Natural killer cell treated with Interleukin-12 subunit alpha and Interleukin-12 subunit beta and Interleukin-15 and Interleukin-18, amount 100 ng/mL, for 72 hours (primary cell): Measurements from ENCODE around the gene CERS5. TPM values are rescaled to one million over a fixed set of nuclear protein-coding genes. Genes with fewer than 3 reads are reported as not detected.

Source experiments
- ATAC-seq, 2 donors: fragments of 150-1000 bp; cut with Tn5 transposase in 1 of 2; sonication (Bioruptor Pico), chemical (Tn5 transposase) in 1 of 2; 2 replicates each; pipeline ENCODE4 v1.10.0; 2021
- DNase-seq: peaks from one replicate; pipeline ENCODE4 v3.0.0; 2022; ENCODE audit warnings: low spot score
- H3K27ac Mint-ChIP-seq, 2 donors: 1 replicate in 1 of 2; 2 replicates in 1 of 2; pipeline ENCODE4 v1.8.0; 2022; ENCODE audit warnings: mixed read lengths in 2 of 2, mild to moderate bottlenecking in 1 of 2, moderate library complexity in 1 of 2
- H3K27me3 Mint-ChIP-seq, 2 donors: 1 replicate in 1 of 2; 2 replicates in 1 of 2; pipeline ENCODE4 v1.8.0; 2022; ENCODE audit warnings: mixed read lengths in 2 of 2
- H3K36me3 Mint-ChIP-seq: one replicate; pipeline ENCODE4 v1.8.0; 2022; ENCODE audit warnings: mixed read lengths
- H3K4me1 Mint-ChIP-seq, 2 donors: 1 replicate in 1 of 2; 2 replicates in 1 of 2; pipeline ENCODE4 v1.8.0; 2022; ENCODE audit warnings: low read depth in 2 of 2, mixed read lengths in 2 of 2, mild to moderate bottlenecking in 1 of 2
- H3K4me3 Mint-ChIP-seq: one replicate; pipeline ENCODE4 v1.8.0; 2022; ENCODE audit warnings: mixed read lengths
- H3K9me3 Mint-ChIP-seq: 2 replicates; pipeline ENCODE4 v1.8.0; 2022; ENCODE audit warnings: mixed read lengths
- total RNA-seq, 2 donors: library from RNA; stranded (reverse); gene quantifications; one replicate each; pipeline ENCODE4 v1.2.3, GENCODE V29; 2022

Gene CERS5
- total RNA-seq: 100 to 1,000 TPM in 1 of 2 donors, 10 to 100 TPM in 1; 72.1 to 115 TPM

GRCh38 chr12:50167049-50167828 lies at the start of gene CERS5:
Gene CERS5 (minus strand): TSS chr12:50167369. CDS start chr12:50167297, 72 bp downstream.
- Mint-ChIP-seq H3K36me3 (no peaks in the 10 kb centered on the region), H3K9me3 (no peaks in the 10 kb centered on the region), H3K27ac (peak within 1 kb of the TSS; percentile 86 to 92), H3K27me3 (no peaks in the 10 kb centered on the region), H3K4me3 (peak within 1 kb of the TSS; percentile 96), H3K4me1 (peaks cover 20 to 25% of the 10 kb centered on the region in 2 donors)
- DNase-seq (peak; percentile 99), ATAC-seq (peak; percentile 99)

- ATAC-seq (peak in 1 of 2 donors; percentile 71), DNase-seq (no peak)
- H3K9me3 Mint-ChIP-seq: no peaks in the 10 kb centered on the region
- peaks cover 25 to 36% of the 10 kb centered on the region in 2 donors for H3K4me1 Mint-ChIP-seq
- no peaks in the 10 kb centered on the region for H3K27me3 Mint-ChIP-seq
- H3K4me3 Mint-ChIP-seq: peak overlapping the region; percentile 58
- peaks cover 6% of the 10 kb centered on the region for H3K36me3 Mint-ChIP-seq
- peak overlapping the region in 1 of 2 donors; percentile 78 for H3K27ac Mint-ChIP-seq
Observed at GRCh38 chr12:50215033-50215432, 47.9 kb upstream of the CERS5 start.

GRCh38 chr12:50214018-50214417 lies 46.8 kb upstream of the CERS5 start:
- Mint-ChIP-seq H3K4me3 (no peak overlapping the region), H3K36me3 (peaks cover 6% of the 10 kb centered on the region), H3K9me3 (no peaks in the 10 kb centered on the region), H3K27me3 (no peaks in the 10 kb centered on the region), H3K4me1 (peaks cover 20 to 36% of the 10 kb centered on the region in 2 donors), H3K27ac (peak overlapping the region; percentile 56 to 78)
- DNase-seq (no peak), ATAC-seq (no peak)

DNA sequence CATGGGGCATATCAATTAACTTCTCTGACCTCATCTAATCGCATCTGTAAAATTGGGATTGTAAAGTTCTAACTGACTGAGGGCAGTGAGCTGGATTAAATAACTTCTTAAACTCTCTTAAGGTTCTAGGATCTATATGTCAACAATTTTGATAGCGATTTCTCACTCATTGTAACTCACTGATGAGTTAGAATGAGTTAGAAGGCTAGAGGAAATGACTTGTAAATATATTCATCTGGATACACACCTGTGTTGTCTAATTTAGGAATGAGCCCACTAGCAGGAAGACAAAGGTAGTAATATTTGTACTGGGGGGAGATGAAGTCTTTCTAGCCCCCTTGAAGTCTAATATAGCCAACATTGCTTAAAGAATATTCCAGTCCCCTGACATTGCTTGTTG lies 46.3 kb upstream of the CERS5 start:
- peak in 1 of 2 donors; percentile 36 for ATAC-seq
- Mint-ChIP-seq H3K27me3 (no peaks in the 10 kb centered on the region), H3K9me3 (no peaks in the 10 kb centered on the region), H3K27ac (peak overlapping the region; percentile 56 to 78), H3K4me1 (peaks cover 20 to 36% of the 10 kb centered on the region in 2 donors), H3K4me3 (no peak overlapping the region), H3K36me3 (peaks cover 6% of the 10 kb centered on the region)
- no peak for DNase-seq

GRCh38 chr12:50212071-50212467 lies 44.9 kb upstream of the CERS5 start:
- no peaks in the 10 kb centered on the region for H3K9me3 Mint-ChIP-seq
- H3K4me1 Mint-ChIP-seq: peaks cover 20 to 31% of the 10 kb centered on the region in 2 donors
- H3K4me3 Mint-ChIP-seq: peak overlapping the region; percentile 26
- peak overlapping the region; percentile 78 to 97 for H3K27ac Mint-ChIP-seq
- no peak for DNase-seq
- peaks cover 6% of the 10 kb centered on the region for H3K36me3 Mint-ChIP-seq
- no peaks in the 10 kb centered on the region for H3K27me3 Mint-ChIP-seq
- no peak for ATAC-seq

GRCh38 chr12:50211392-50212070 lies 44.4 kb upstream of the CERS5 start:
- DNase-seq (no peak), ATAC-seq (no peak)
- Mint-ChIP-seq H3K4me3 (peak overlapping the region; percentile 26), H3K4me1 (peaks cover 20 to 29% of the 10 kb centered on the region in 2 donors), H3K27ac (peak overlapping the region; percentile 78 to 97), H3K36me3 (peaks cover 7% of the 10 kb centered on the region), H3K27me3 (no peaks in the 10 kb centered on the region), H3K9me3 (no peaks in the 10 kb centered on the region)

- Mint-ChIP-seq H3K36me3 (peaks cover 5% of the 10 kb centered on the region), H3K9me3 (no peaks in the 10 kb centered on the region), H3K27me3 (no peaks in the 10 kb centered on the region), H3K27ac (no peak overlapping the region), H3K4me1 (peaks cover 9 to 15% of the 10 kb centered on the region in 2 donors), H3K4me3 (no peak overlapping the region)
- DNase-seq: no peak
- no peak for ATAC-seq
Observed at GRCh38 chr12:50207424-50207823, 40.3 kb upstream of the CERS5 start.

- H3K27me3 Mint-ChIP-seq: no peaks in the 10 kb centered on the region
- no peak for DNase-seq
- no peaks in the 10 kb centered on the region for H3K9me3 Mint-ChIP-seq
- H3K4me1 Mint-ChIP-seq: peaks cover 0 to 3% of the 10 kb centered on the region in 2 donors
- ATAC-seq: no peak
- peaks cover 5% of the 10 kb centered on the region for H3K36me3 Mint-ChIP-seq
- no peak overlapping the region for H3K27ac Mint-ChIP-seq
- H3K4me3 Mint-ChIP-seq: no peak overlapping the region
Observed at GRCh38 chr12:50205648-50206047, 38.5 kb upstream of the CERS5 start.

GRCh38 chr12:50203691-50204090 lies 36.5 kb upstream of the CERS5 start:
- no peaks in the 10 kb centered on the region for H3K9me3 Mint-ChIP-seq
- H3K4me1 Mint-ChIP-seq: no peaks in the 10 kb centered on the region
- H3K27me3 Mint-ChIP-seq: no peaks in the 10 kb centered on the region
- DNase-seq: no peak
- no peak overlapping the region for H3K27ac Mint-ChIP-seq
- no peak overlapping the region for H3K4me3 Mint-ChIP-seq
- ATAC-seq: no peak
- H3K36me3 Mint-ChIP-seq: peaks cover 12% of the 10 kb centered on the region

DNA sequence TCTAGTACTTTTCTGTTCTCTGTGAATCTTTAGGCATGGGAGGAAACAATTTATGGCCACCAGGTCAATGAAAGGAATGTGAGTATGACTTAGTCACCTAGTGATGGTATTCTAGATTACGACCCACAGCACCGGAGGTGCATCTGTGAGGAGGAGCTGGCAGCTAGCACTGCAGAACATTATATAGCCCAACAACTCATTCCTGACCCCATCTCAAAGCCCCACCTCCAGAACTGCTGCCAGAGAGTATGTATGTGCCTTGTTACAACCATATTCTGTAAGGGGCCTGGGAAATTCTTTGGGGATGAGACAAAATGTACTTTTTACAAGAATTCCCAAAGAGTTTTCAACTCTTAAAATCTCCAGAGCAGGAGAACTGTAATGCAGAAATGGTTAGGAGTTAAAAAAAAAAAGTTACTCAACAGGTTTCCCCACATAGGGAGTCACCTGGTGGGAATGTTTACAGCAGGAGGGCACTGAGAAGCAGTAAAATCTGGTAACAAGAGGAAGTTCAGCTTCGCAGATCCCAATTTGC lies 34.9 kb upstream of the CERS5 start:
- H3K27me3 Mint-ChIP-seq: no peaks in the 10 kb centered on the region
- no peak overlapping the region for H3K27ac Mint-ChIP-seq
- H3K9me3 Mint-ChIP-seq: no peaks in the 10 kb centered on the region
- DNase-seq: no peak
- ATAC-seq: no peak
- no peak overlapping the region for H3K4me3 Mint-ChIP-seq
- H3K36me3 Mint-ChIP-seq: peaks cover 12% of the 10 kb centered on the region
- H3K4me1 Mint-ChIP-seq: no peaks in the 10 kb centered on the region

GRCh38 chr12:50200552-50201273 lies 33.5 kb upstream of the CERS5 start:
- DNase-seq (no peak), ATAC-seq (no peak)
- H3K36me3 Mint-ChIP-seq: peaks cover 7% of the 10 kb centered on the region
- no peak overlapping the region for H3K4me3 Mint-ChIP-seq
- H3K9me3 Mint-ChIP-seq: no peaks in the 10 kb centered on the region
- no peaks in the 10 kb centered on the region for H3K27me3 Mint-ChIP-seq
- no peaks in the 10 kb centered on the region for H3K4me1 Mint-ChIP-seq
- no peak overlapping the region for H3K27ac Mint-ChIP-seq

DNA sequence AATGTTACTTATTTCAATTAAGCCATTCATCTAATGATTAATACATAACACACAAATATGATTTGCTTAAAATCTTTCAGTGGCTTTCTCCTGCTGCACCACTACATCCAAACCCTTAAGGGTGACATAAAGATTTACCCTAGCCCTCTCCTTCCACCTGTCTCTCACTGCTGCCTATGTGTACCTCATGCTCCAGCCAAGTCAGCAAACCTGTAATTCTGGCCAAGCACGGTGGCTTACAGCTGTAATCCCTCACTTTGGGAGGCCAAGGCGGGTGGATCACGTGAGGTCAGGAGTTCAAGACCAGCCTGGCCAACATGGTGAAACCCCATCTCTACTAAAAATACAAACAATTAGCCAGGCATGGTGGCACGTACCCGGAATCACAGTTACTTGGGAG lies 31.7 kb upstream of the CERS5 start:
- Mint-ChIP-seq H3K27me3 (no peaks in the 10 kb centered on the region), H3K27ac (no peak overlapping the region), H3K9me3 (no peaks in the 10 kb centered on the region), H3K4me3 (no peak overlapping the region), H3K4me1 (no peaks in the 10 kb centered on the region), H3K36me3 (peaks cover 7% of the 10 kb centered on the region)
- DNase-seq (no peak), ATAC-seq (no peak)

GRCh38 chr12:50197297-50197727 lies 30.1 kb upstream of the CERS5 start:
- DNase-seq (no peak), ATAC-seq (no peak)
- Mint-ChIP-seq H3K27me3 (no peaks in the 10 kb centered on the region), H3K4me3 (no peak overlapping the region), H3K4me1 (no peaks in the 10 kb centered on the region), H3K27ac (no peak overlapping the region), H3K9me3 (no peaks in the 10 kb centered on the region), H3K36me3 (peaks cover 13% of the 10 kb centered on the region)
